Measurements from ENCODE around the gene UBL4B. TPM values are rescaled to one million over a fixed set of nuclear protein-coding genes. Genes with fewer than 3 reads are reported as not detected.
"Not testable (repeated sequence)": the region's sequence is repeated elsewhere in the genome, so short reads cannot be mapped to it uniquely, and the experiment has no call there.

Gene UBL4B
- total and polyA plus RNA-seq, 2 donors (not counting 3 experiments of a cell fraction or from before 2014, with no cell fraction given): not detected

GRCh38 chr1:110079995-110080394, 32.2 kb upstream of the UBL4B start:
- H3K4me1 ChIP-seq (ENCODE audit: control insufficient read depth, extremely low read depth, insufficient read depth, low read length); H4K20me1 ChIP-seq (replicated peaks; ENCODE audit: control insufficient read depth, extremely low read depth, insufficient read depth, low read length); intact Hi-C loops (cut with micrococcal nuclease); H3K4me2 ChIP-seq (ENCODE audit: insufficient read depth, low read length); H3K36me3 ChIP-seq (ENCODE audit: control insufficient read depth in 2 of 2, extremely low read depth in 1 of 2, insufficient read depth in 2 of 2, low read length in 2 of 2); H2AFZ ChIP-seq (ENCODE audit: low read depth, low read length); BruUV-seq (replicated peaks); H3K9ac ChIP-seq (replicated peaks; ENCODE audit: extremely low read depth, insufficient read depth, low read length); dilution Hi-C loops (cut with MboI; ENCODE audit: extremely low pct_ligation_motif_present, low sequenced_read_pairs); H3K9me1 ChIP-seq (replicated peaks; ENCODE audit: control insufficient read depth, extremely low read depth, insufficient read depth, low read length); FAIRE-seq; H3K9me3 ChIP-seq (replicated peaks; ENCODE audit: control insufficient read depth, insufficient read depth, low read length); DNase-seq (ENCODE audit: low read depth, low spot score); POLR2A ChIA-PET; H3K79me2 ChIP-seq (ENCODE audit: control insufficient read depth, insufficient read depth, low read length); H3K27ac ChIP-seq (ENCODE audit: insufficient read depth, low read depth, low read length); H3K4me3 ChIP-seq (replicated peaks in 1 of 3; ENCODE audit: insufficient read depth in 1 of 3, low read depth in 1 of 3, low read length in 3 of 3): not testable (repeated sequence)
- CTCF ChIA-PET: interaction anchor here (2.1 kb wide), 1 partner anchor 20 kb away, joined by 10 read pairs; no protein-coding TSS in a partner anchor
- peaks cover 41 to 52% of the 10 kb centered on the region in 2 experiments for H3K27me3 ChIP-seq (ENCODE audit: control insufficient read depth in 2 of 2, insufficient read depth in 2 of 2, low read length in 2 of 2)

- Histone ChIP-seq H3K9me1 (replicated peaks; ENCODE audit: control insufficient read depth, extremely low read depth, insufficient read depth, low read length) (no peaks in the 10 kb centered on the region), H4K20me1 (replicated peaks; ENCODE audit: control insufficient read depth, extremely low read depth, insufficient read depth, low read length) (no peaks in the 10 kb centered on the region), H3K9ac (replicated peaks; ENCODE audit: extremely low read depth, insufficient read depth, low read length) (no peak overlapping the region), H3K79me2 (ENCODE audit: control insufficient read depth, insufficient read depth, low read length) (no peaks in the 10 kb centered on the region), H3K9me3 (replicated peaks; ENCODE audit: control insufficient read depth, insufficient read depth, low read length) (no peaks in the 10 kb centered on the region), H3K36me3 (ENCODE audit: control insufficient read depth in 2 of 2, extremely low read depth in 1 of 2, insufficient read depth in 2 of 2, low read length in 2 of 2) (no peaks in the 10 kb centered on the region), H3K27ac (ENCODE audit: insufficient read depth, low read depth, low read length) (no peak overlapping the region), H2AFZ (ENCODE audit: low read depth, low read length) (no peak overlapping the region), H3K4me3 (replicated peaks in 1 of 3; ENCODE audit: insufficient read depth in 1 of 3, low read depth in 1 of 3, low read length in 3 of 3) (no peak overlapping the region), H3K4me2 (ENCODE audit: insufficient read depth, low read length) (no peak overlapping the region), H3K4me1 (ENCODE audit: control insufficient read depth, extremely low read depth, insufficient read depth, low read length) (peaks cover 6% of the 10 kb centered on the region), H3K27me3 (ENCODE audit: control insufficient read depth in 2 of 2, insufficient read depth in 2 of 2, low read length in 2 of 2) (peaks cover 52 to 61% of the 10 kb centered on the region in 2 experiments)
- ChIA-PET POLR2A (no interaction called here), CTCF (interaction anchor here (1.0 to 2.1 kb wide), 7 partner anchors 9 to 379 kb away, joined by 3 to 15 read pairs (median 6); partner anchors contain the start of gene ALX3)
- BruUV-seq (replicated peaks): no TSS peak
- DNase-seq (ENCODE audit: low read depth, low spot score) (no peak), FAIRE-seq (no peak)
- TF ChIP-seq MYC (IDR thresholded peaks at IDR 0.05; ENCODE audit: low read depth, low read length): no peak
- TF ChIP-seq FOS (IDR thresholded peaks at IDR 0.05; ENCODE audit: borderline replicate concordance, insufficient read depth, low read length): no peak
- no peak for TF ChIP-seq MAX (IDR thresholded peaks at IDR 0.05; ENCODE audit: insufficient read depth, insufficient read length)
- no peak for TF ChIP-seq CTCF (IDR thresholded peaks at IDR 0.05; ENCODE audit: extremely low read depth in 1 of 2, insufficient read depth in 1 of 2, low read depth in 1 of 2, low read length in 2 of 2)
- TF ChIP-seq POLR2A (IDR thresholded peaks at IDR 0.05; ENCODE audit: low read depth, low read length): no peak
- no peak for TF ChIP-seq GATA2 (IDR thresholded peaks at IDR 0.05; ENCODE audit: insufficient read depth, insufficient read length, low read depth, low read length)
- TF ChIP-seq POLR2AphosphoS5 (IDR thresholded peaks at IDR 0.05; ENCODE audit: insufficient read depth, low read depth, low read length): no peak
- TF ChIP-seq JUN (IDR thresholded peaks at IDR 0.05; ENCODE audit: borderline replicate concordance, insufficient read depth, insufficient read length, low read depth): no peak
- no peak for TF ChIP-seq EZH2 (IDR thresholded peaks at IDR 0.05; ENCODE audit: borderline replicate concordance, low read depth, low read length, severe bottlenecking)
- dilution Hi-C loops (cut with MboI; ENCODE audit: extremely low pct_ligation_motif_present, low sequenced_read_pairs): no loop called here
- intact Hi-C loops (cut with micrococcal nuclease): no loop called here
Observed at GRCh38 chr1:110081061-110081460, 31.2 kb upstream of the UBL4B start.

All from endothelial cell of umbilical vein (primary cell).